Neural progenitor cell (in vitro differentiated cells): ENCODE measurements around the gene ZBBX.

ENCODE experiments used
- CTCF ChIP-seq: fragments of 200-600 bp; sonication (generic); IDR thresholded peaks from 2 replicates; pipeline ENCODE4 v1.5.1; 2017; ENCODE audit warnings: antibody characterized with exemption, mild to moderate bottlenecking
- EZH2 ChIP-seq: fragments of 200-600 bp; sonication (generic); IDR thresholded peaks from 2 replicates; pipeline ENCODE4 v1.6.1; 2017; ENCODE audit warnings: antibody characterized with exemption, mild to moderate bottlenecking, moderate library complexity

- TF ChIP-seq CTCF (no peak), EZH2 (no peak)
Observed at GRCh38 chr3:167198949-167199600, 181.0 kb downstream of the ZBBX start.
